SK-N-SH (cell line): ENCODE data around the gene TMEM271. TPM values are rescaled to one million over a fixed set of nuclear protein-coding genes. Genes with fewer than 3 reads are reported as not detected.
"Not testable (repeated sequence)": the region's sequence is repeated elsewhere in the genome, so short reads cannot be mapped to it uniquely, and the experiment has no call there.

Source experiments
- CTCF ChIA-PET: fragments of 300-600, 350-600 bp; formaldehyde crosslinking; extraction: SDS; loops from one replicate; lab custom pipeline; 2021; lab: Yijun Ruan, JAX
- POLR2A ChIA-PET: fragments of 350-600 bp; sonication (Branson Sonifier 250); formaldehyde crosslinking; extraction: SDS; loops from one replicate; lab custom pipeline; 2020; ENCODE audit warnings: antibody characterized with exemption, inconsistent platforms; lab: Yijun Ruan, JAX
- DNase-seq: peaks from one replicate; pipeline ENCODE4 v3.0.0; 2012
- H2AFZ ChIP-seq: fragments of 200-600 bp; sonication (generic); 2 replicates; pipeline ENCODE4 v1.8.1; 2016; ENCODE audit warnings: antibody characterized with exemption, mild to moderate bottlenecking, low read depth
- H3F3A ChIP-seq: fragments of 200-600 bp; sonication (generic); replicated peaks from 2 replicates; pipeline ENCODE3; 2016; ENCODE audit warnings: antibody characterized with exemption, mild to moderate bottlenecking; ENCODE audit not compliant: insufficient read depth
- H3K27ac ChIP-seq, 2 experiments: fragments of 200-500 bp in 1 of 2; fragments of 200-600 bp in 1 of 2; sonication (Bioruptor generic) in 1 of 2; sonication (generic), shearing (Covaris generic) in 1 of 2; 2 replicates each; pipeline versions ENCODE4 v1.5.1 to v1.6.1; 2014 to 2016; ENCODE audit warnings: low read depth in 2 of 2, inconsistent platforms in 1 of 2, low read length in 1 of 2, mild to moderate bottlenecking in 1 of 2, mixed read lengths in 1 of 2
- H3K27me3 ChIP-seq: fragments of 200-600 bp; sonication (generic), shearing (Covaris generic); 2 replicates; pipeline ENCODE4 v1.6.1; 2016; ENCODE audit warnings: mixed run types; ENCODE audit not compliant: insufficient read depth
- H3K36me3 ChIP-seq, 2 experiments: fragments of 200-500 bp in 1 of 2; fragments of 200-600 bp in 1 of 2; sonication (Bioruptor generic) in 1 of 2; sonication (generic) in 1 of 2; replicated peaks in 1 of 2; 2 replicates each; pipeline versions ENCODE3 to v1.5.1; 2014 to 2016; ENCODE audit warnings: low read length in 1 of 2, mild to moderate bottlenecking in 1 of 2; ENCODE audit not compliant: insufficient read depth in 2 of 2, control insufficient read depth in 1 of 2
- H3K4me1 ChIP-seq, 2 experiments: fragments of 200-500 bp in 1 of 2; fragments of 200-600 bp in 1 of 2; sonication (Bioruptor generic) in 1 of 2; sonication (generic), shearing (Covaris generic) in 1 of 2; 2 replicates each; pipeline versions ENCODE4 v1.5.1 to v1.6.1; 2014 to 2016; ENCODE audit warnings: low read depth in 1 of 2, low read length in 1 of 2, mixed run types in 1 of 2; ENCODE audit not compliant: insufficient read depth in 2 of 2, control insufficient read depth in 1 of 2
- H3K4me2 ChIP-seq: fragments of 200-600 bp; sonication (generic), shearing (Covaris generic); 2 replicates; pipeline ENCODE4 v1.6.1; 2017; ENCODE audit warnings: mixed run types
- H3K4me3 ChIP-seq, 2 experiments: fragments of 200-500 bp in 1 of 2; fragments of 200-600 bp in 1 of 2; sonication (Bioruptor generic) in 1 of 2; sonication (generic), shearing (Covaris generic) in 1 of 2; 2 replicates each; pipeline versions ENCODE4 v1.5.1 to v1.8.1; 2014 to 2016; ENCODE audit warnings: low read depth in 2 of 2, inconsistent platforms in 1 of 2, low read length in 1 of 2, mild to moderate bottlenecking in 1 of 2, mixed read lengths in 1 of 2, moderate library complexity in 1 of 2
- H3K79me2 ChIP-seq: fragments of 200-600 bp; sonication (generic); 2 replicates; pipeline ENCODE4 v1.8.1; 2017; ENCODE audit warnings: mild to moderate bottlenecking; ENCODE audit not compliant: insufficient read depth
- H3K9ac ChIP-seq: fragments of 200-600 bp; sonication (generic); 2 replicates; pipeline ENCODE4 v1.6.1; 2017; ENCODE audit warnings: mixed run types
- H3K9me2 ChIP-seq: fragments of 200-600 bp; sonication (generic); 2 replicates; pipeline ENCODE4 v1.6.1; 2017; ENCODE audit warnings: mixed run types
- H3K9me3 ChIP-seq: fragments of 200-600 bp; sonication (generic); 2 replicates; pipeline ENCODE4 v1.6.1; 2017; ENCODE audit warnings: mixed run types, mild to moderate bottlenecking, moderate library complexity
- H4K20me1 ChIP-seq: fragments of 200-600 bp; sonication (generic); 2 replicates; pipeline ENCODE4 v1.6.1; 2017; ENCODE audit warnings: mild to moderate bottlenecking, mixed run types; ENCODE audit not compliant: insufficient read depth
- CHD2 ChIP-seq: fragments of 150-350 bp; IDR thresholded peaks from 2 replicates; pipeline ENCODE4 v1.6.1; 2018; ENCODE audit warnings: low read length; ENCODE audit not compliant: partially characterized antibody
- ELF1 ChIP-seq: IDR thresholded peaks from 2 replicates; pipeline ENCODE4 v1.4.0; 2012
- FOSL2 ChIP-seq: IDR thresholded peaks from 2 replicates; pipeline ENCODE4 v1.4.0; 2012; ENCODE audit warnings: low read depth, mild to moderate bottlenecking, moderate library complexity, borderline replicate concordance
- FOXJ3 ChIP-seq: sonication (generic); formaldehyde crosslinking; IDR thresholded peaks from 2 replicates; pipeline ENCODE4 v1.5.1; 2020; ENCODE audit warnings: mild to moderate bottlenecking, missing genetic modification reagents
- GATA2 ChIP-seq: sonication (generic); formaldehyde crosslinking; IDR thresholded peaks from 2 replicates; pipeline ENCODE4 v1.5.0; 2020; ENCODE audit warnings: mild to moderate bottlenecking, missing genetic modification reagents
- JUND ChIP-seq: IDR thresholded peaks from 2 replicates; pipeline ENCODE4 v1.4.0; 2012
- NFIC ChIP-seq: IDR thresholded peaks from 2 replicates; pipeline ENCODE4 v1.4.0; 2012; ENCODE audit warnings: borderline replicate concordance
- RCOR1 ChIP-seq: fragments of 150-350 bp; IDR thresholded peaks from 2 replicates; pipeline ENCODE4 v1.6.1; 2017; ENCODE audit warnings: antibody characterized with exemption, low read length
- REST ChIP-seq: IDR thresholded peaks from 2 replicates; pipeline ENCODE4 v1.6.1; 2012; ENCODE audit warnings: mild to moderate bottlenecking, low read depth, low read length, moderate library complexity
- RFX5 ChIP-seq: IDR thresholded peaks from 2 replicates; pipeline ENCODE4 v1.6.1; 2012; ENCODE audit warnings: mild to moderate bottlenecking, improper control_type of control experiment, low read length
- TCF12 ChIP-seq: IDR thresholded peaks from 2 replicates; pipeline ENCODE4 v1.4.0; 2012
- USF2 ChIP-seq: fragments of 150-350 bp; IDR thresholded peaks from 2 replicates; pipeline ENCODE4 v1.6.1; 2017; ENCODE audit warnings: antibody characterized with exemption, low read length, low read depth, borderline replicate concordance
- YY1 ChIP-seq: IDR thresholded peaks from 2 replicates; pipeline ENCODE4 v1.4.0; 2012; ENCODE audit warnings: low read depth, mild to moderate bottlenecking
- WGBS: methylation state at CpG from one replicate; pipeline ENCODE4 v1.1.6; 2017; ENCODE audit warnings: low lambda C conversion rate; 5-methylcytosine and 5-hydroxymethylcytosine counted together
- polyA plus RNA-seq, 3 experiments: library from polyadenylated mRNA; depleted of rRNA; stranded (reverse); fragments of >200 nt; gene quantifications; 2 replicates each; pipeline ENCODE4 v1.2.3, GENCODE V29; 2012

The TMEM271 gene
- polyA plus RNA-seq, 1 of the 3 experiments (the other 2 are of a cell fraction): not detected

- no peak for DNase-seq
- 57% methylated on average over 5 of the region's 5 CpGs for WGBS
Measured at GRCh38 chr4:592825-593520, 16.9 kb upstream of the TMEM271 start.

GRCh38 chr4:592178-592577, 16.1 kb upstream of the TMEM271 start:
- H3K9ac ChIP-seq, H3K9me2 ChIP-seq, H3K27ac ChIP-seq, H3K27me3 ChIP-seq, DNase-seq, CTCF ChIA-PET, H4K20me1 ChIP-seq, H3K4me2 ChIP-seq, H3K4me1 ChIP-seq, H3K36me3 ChIP-seq, POLR2A ChIA-PET, H3K4me3 ChIP-seq, H3K9me3 ChIP-seq, H2AFZ ChIP-seq, H3F3A ChIP-seq, H3K79me2 ChIP-seq: not testable (repeated sequence)
- 16% methylated on average over 13 of the region's 13 CpGs for WGBS

More at GRCh38 chr4:592825-593520, 16.9 kb upstream of the TMEM271 start:
- Histone ChIP-seq H3K27me3 (peaks cover 9% of the 10 kb centered on the region; the same call in 1 of the 2 replicates), H3F3A (no peaks in the 10 kb centered on the region), H3K4me3 (no peak overlapping the region), H3K27ac (no peak overlapping the region), H4K20me1 (no peaks in the 10 kb centered on the region), H3K9me3 (no peaks in the 10 kb centered on the region), H3K4me2 (no peak overlapping the region), H3K79me2 (no peaks in the 10 kb centered on the region), H3K4me1 (no peaks in the 10 kb centered on the region), H2AFZ (no peak overlapping the region), H3K36me3 (no peaks in the 10 kb centered on the region), H3K9ac (no peak overlapping the region), H3K9me2 (no peaks in the 10 kb centered on the region)
- ChIA-PET CTCF (no interaction called here), POLR2A (no interaction called here)
- no peak for TF ChIP-seq ELF1
- TF ChIP-seq JUND: no peak
- TF ChIP-seq NFIC: no peak
- no peak for TF ChIP-seq FOSL2
- no peak for TF ChIP-seq REST
- no peak for TF ChIP-seq YY1
- no peak for TF ChIP-seq FOXJ3 (CRISPR knock-in tag)
- TF ChIP-seq TCF12: no peak
- no peak for TF ChIP-seq CHD2
- no peak for TF ChIP-seq USF2
- no peak for TF ChIP-seq GATA2 (CRISPR knock-in tag)
- TF ChIP-seq RFX5: no peak
- no peak for TF ChIP-seq RCOR1
